GM19397 (cell line): ENCODE results near the gene KLHL17.

ENCODE experiments used
- ATAC-seq: cut with Tn5 transposase; IDR thresholded peaks from one replicate; pipeline ENCODE4 v1.9.1; 2021; ENCODE audit warnings: mild to moderate bottlenecking, moderate library complexity; ENCODE audit not compliant: unreplicated experiment

The KLHL17 gene

DNA sequence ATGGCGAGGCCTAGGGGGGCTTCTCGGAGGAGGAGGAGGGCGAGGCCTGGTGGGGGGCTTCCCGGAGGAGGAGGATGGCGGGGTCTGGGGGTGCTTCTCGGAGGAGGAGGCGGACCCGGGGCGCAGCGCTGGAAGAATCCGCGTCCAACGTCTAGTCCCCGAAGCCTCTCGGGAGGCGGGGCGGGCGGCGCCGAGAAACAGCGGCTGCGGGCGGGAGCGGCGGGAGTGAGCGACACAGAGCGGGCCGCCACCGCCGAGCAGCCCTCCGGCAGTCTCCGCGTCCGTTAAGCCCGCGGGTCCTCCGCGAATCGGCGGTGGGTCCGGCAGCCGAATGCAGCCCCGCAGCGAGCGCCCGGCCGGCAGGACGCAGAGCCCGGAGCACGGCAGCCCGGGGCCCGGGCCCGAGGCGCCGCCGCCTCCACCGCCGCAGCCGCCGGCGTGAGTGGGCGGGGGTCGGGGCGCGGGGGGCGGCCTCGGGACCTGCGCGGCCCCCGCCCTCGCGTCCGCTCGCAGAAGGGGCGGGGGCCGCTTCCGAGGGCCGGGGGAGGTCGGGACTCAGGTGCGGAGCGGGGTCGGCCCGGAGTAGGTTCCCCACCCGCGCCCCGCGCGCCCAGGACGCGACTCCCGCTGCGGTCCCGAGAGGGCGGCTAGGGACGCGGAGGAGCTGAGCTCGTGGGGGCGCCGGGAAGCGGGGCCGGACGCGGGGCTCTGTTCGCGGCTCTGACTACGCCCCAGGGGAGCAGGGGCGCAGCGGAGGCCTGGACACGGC, at the start of gene KLHL17:
Gene KLHL17 (plus strand): TSS at position 222 of the 769 bp plus-strand sequence. CDS start 110 bp downstream, at position 332.
- no peak for ATAC-seq

DNA sequence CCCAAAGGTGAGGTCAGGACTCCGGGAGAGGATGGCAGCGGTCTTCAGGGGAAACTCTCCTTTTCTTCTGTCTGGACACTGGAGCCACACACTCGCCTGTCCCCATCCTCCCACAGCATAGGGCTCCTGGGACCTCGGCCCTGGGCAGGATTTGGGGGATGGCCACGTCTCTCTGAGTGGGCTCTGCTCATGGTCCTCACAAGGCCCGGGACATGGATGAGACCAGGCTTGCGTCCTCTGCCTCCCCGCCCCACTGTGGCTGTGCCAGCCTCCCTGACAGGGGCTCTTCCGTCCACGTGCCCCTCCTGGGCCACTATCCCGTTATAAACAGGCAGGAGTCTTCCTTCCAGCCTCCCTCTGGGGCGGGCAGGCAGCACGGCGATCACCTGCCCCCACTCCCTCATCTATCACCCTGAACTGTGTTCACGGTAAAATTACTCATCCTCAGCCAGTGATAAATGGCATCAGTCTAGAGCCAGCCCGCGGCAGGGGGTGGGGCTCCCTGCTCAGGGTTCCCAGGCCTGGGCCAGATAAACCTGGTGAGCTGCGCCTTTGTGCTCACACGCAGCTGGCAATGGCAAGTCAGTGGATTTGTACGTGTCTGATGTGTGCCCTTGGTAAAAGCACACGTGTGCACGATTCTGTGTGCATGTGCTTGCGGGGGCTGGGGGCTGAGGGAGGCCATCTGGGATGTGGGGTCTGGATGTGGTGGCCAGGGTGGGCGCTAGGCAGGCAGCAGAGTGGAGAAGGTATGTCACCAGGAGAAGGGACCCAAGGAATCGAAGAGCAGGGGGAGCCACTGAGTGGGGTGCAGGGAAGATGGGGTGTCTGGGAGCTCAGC, 49.3 kb upstream of the KLHL17 start:
- ATAC-seq, result no peak

DNA sequence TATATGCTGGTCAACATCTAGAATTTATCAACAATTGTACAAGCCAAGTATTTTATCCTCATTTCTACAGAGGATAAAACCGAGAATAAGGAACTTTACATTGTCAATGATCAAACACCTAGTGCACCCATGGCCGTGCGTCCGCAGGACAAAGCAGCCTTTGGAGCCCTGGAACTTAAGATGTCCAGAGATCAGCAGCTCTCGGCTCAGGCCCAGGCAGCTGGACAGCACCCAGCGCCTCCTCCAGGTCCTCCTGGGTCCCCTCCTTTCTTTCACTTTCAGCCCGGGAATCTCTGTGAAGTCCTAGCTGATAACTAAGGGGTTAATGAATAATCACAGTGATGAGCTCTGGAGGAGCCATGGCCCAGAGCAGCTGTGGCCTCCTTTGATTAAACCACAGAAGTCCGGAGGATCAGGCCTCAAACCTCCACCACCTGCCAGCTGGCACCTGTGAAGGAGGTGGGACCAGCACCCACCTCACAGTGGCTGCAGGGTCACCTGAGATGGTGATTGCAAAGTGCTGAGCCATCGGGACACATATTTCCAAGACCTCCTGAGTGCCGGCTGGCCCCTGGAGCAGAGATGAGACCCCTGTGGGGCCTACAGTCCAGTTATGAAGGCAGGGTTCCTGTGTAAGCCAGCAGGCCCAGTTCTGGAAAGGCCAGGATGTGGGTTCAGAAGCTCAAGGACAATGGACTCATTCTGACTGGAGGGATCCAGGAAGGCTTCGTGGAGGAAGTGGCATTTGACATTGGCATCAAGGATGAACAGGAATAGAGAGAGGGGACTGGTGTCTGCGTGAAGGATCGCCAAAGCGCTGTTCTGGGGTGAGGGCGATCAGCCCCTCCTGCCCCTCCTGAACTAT, 48.3 kb upstream of the KLHL17 start:
- ATAC-seq, result no peak

DNA sequence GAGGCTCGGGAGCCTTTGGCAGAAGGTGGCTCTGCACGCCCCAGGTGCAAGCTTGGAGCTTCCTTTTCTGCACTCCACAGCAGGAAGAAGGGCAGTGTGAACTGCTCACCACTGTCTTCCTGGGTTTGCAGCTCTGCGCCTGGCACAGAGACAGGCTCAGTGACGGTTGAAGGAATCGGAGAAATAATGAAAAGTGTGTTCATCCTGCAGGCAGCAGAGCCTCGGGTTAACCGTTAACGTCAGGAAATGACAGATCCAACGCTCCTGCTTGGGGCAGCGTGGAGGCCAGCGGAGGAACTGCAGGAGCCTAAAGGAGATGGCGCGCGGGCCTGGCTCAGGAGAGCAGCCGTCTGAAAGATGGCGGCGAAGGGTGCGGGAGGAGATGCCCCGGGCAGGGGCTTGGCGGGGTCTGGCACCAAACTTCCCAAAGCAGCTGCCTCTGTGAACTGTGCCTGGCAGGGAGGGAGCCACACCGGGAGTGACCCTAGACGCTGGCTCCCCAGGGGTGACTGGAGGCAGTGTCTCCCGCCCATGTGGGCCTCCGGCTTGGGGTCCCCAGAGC, 47.6 kb upstream of the KLHL17 start:
- ATAC-seq, result no peak

DNA sequence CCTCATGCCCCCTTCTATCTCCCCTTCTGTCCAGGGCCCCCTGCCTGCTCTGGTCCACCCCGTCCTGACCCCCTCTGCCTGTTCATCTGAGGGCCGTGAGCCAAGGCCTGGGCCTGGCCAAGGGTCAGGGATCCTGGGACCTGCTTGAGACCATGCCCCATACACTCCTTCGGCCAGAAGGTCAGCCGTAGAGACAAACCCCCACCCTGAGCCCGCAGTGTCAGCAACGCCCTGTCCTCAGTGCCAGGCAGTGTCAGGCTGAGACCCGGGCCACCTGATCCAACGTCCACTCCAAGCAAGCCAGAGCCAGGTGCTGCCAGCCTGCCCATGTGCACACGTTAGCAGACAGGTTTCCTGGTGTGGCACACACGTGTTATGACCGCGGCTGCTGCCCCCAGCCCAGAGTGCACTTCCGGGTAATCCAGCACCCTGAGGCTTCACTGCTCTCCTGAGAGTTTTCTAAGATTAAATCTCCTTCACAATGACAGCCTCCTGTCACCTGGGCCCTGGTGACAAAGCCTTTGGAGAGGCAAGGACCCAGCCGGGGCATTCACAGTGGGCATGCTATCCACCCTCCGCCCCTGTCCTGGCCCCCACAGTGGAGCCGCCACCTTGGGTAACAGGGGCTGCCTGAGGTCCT, 46.8 kb upstream of the KLHL17 start:
- no peak for ATAC-seq

DNA sequence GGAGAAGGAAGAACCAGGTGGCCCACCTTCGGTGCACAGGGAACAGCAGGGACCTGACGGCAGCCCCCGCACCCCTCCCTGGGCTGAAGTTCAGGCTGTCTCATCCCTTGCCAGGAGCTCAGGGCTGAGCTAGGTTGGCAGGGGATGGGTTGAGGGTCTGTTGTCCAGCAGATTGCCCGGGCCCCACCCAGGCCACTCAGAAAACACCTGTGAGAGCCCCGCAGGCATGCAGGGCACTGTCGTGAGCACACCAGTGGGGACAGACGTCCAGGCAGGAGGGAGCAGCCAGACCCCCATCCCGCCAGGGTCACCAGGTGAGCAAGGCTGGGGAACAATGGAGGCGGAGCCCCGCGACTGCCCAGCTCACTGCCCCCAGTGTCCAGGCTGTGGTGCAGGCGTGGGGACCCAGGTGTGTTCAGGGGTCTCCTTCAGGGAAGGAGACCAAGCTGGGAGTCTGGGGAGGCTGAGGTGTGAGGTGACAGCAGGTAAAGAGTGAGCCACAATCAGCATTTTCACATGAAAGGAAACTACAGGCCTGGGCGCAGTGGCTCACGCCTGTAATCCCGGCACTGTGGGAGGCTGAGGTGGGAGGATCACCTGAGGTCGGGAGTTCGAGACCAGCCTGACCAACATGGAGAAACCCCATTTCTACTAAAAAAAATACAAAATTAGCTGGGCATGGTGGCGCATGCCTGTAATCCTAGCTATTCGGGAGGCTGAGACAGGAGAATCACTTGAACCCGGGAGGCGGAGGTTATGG, 46.1 kb upstream of the KLHL17 start:
- no peak for ATAC-seq

DNA sequence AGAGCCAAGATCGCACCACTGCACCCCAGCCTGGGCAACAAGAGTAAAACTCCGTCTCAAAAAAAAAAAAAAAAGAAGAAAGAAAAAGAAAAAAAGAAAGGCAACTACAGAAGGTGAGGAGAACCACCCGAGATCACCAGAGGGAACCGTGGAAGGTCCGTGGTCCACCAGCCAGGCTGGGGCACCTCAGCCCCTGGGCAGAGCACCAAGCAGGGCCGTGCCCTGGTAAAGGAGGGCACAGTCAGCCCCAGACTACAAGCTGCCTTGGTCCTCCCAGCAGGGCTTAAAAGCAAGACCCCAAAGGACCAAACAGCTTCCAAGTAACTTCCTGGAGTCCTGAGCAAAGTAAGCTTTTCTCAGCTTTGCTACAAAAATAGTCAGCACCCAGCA, 45.5 kb upstream of the KLHL17 start:
- ATAC-seq, result no peak

DNA sequence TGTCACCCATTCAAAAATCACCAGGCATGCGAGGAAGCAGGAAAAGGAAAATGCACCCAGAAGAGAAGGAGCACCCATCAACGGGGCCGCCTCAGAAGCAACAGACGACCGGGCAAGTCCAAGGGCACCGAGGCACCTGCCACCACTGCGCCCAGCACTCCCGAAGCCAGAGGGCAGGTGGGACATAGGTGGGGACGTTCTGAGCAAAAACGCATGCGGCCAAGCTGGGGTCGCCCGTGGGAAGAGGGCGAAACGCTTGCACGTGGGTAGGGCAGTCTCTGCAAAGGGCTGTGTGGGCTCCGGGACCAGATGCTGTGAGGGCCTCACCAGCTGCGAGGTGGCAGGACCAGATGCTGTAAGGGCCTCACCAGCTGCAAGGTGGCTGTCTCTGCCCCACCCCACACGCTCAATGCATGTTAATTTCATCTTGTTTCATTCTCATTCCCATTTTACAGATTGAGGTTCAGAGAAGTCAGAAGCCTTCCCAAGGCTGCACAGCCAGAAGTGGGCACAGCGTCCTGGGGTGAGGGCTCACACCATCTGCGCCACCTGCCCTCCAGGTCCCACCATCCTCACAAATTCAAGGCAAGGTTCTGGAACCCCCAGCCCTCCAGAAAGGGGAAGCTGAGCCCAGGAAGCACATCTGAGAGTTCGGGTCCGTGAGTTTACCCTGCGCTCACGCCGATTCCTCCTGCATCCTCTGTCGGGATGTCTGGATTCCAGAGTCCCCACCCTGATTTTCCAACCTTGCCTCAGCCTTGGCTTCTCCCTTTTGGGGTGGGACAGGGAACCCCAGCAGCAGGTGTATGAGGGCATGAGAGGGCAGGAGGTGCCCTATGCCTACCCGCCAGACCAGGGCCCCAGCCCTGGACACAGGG, 44.9 kb upstream of the KLHL17 start:
- no peak for ATAC-seq

DNA sequence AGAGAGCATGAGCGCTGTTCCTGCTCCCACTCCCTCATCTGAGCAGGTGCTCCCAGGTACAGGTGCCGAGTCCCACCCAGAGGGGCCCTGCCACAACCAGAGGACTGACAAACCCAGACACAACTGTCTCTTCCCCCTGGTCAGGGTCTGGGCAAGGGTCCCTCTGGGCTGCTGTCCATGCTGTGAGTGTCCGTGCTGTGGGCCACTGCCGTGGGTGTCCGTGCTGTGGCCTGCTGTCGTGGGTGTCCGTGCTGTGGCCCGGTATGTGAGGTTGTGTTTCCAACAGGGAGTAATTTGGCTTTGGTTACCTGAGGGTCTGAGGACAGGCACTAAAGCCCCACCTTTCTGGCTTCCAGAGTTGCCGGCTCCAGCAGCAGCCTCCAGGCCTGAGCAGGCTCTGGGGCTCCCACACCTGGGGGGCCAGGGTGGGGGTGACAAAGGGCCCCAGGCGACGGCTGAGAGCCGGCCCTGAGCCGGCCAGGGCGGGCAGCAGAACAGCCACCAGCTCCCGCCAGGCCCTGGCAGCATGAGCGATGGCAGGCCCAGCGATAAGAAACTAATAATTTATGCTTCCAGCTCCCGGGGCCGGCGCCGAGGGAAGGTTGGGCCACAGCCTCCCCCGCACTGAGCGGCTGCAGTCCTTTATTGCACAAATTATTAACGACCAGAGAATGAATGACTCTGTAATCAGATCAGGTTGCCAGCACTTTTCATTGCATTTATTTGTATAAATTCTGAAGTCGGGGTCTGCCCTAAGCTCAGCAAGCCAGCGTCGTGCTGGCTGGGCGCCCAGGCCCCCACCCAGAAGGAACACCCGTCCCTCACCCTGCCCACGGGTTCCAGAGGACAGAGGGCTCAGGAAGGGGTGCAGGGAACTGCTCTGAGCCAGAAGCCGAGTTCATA, 44.0 kb upstream of the KLHL17 start:
- ATAC-seq, result no peak

DNA sequence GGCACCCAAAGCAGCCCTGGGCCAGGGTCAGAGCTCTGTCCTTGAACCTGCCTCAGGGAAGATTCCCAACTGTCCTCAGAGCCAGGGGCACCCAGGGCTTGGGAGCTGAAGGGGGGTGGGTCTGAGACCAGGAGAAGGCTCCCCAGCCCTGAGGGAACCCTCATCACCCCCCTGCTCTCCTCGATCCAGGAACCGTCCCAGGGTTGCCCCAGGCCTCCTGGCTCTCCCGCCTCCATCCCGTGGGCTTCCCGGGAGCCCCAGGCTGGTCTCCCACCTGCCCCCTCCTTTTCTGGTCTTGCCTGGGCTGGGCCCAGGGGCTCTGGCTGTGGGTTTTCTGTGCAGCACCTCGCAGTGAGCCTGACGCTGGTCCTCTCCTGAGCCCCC, 43.3 kb upstream of the KLHL17 start:
- no peak for ATAC-seq

DNA sequence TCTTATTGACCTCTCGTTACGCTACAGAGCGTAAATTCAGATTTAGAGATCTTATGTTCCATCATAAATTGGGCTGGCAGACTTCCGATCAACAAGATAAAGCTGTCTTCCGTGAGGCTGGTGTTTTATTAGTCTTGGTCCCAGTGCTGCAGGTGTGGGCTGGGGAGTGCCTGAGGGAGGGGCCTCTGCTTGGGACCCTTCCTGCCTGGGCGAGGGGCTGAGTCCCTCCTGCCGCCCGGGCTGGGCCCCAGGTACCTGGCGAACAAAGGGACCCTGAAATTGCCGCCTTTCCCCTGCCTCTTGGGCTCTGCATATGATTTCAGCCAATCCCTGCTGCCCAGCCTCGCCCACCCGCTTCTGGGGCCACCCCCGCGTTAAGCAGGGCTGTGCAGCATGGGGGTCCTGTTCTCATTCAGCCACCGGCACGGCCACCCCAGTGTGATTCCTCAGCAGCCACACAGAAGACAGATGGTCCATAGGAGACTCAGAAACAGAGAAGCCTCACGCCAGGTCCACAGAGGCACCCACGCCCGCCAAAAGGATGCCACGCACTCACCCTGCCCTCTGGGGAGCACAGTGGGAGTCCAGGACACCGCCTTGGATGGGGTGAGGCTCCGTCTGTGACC, 42.8 kb upstream of the KLHL17 start:
- ATAC-seq, result no peak

DNA sequence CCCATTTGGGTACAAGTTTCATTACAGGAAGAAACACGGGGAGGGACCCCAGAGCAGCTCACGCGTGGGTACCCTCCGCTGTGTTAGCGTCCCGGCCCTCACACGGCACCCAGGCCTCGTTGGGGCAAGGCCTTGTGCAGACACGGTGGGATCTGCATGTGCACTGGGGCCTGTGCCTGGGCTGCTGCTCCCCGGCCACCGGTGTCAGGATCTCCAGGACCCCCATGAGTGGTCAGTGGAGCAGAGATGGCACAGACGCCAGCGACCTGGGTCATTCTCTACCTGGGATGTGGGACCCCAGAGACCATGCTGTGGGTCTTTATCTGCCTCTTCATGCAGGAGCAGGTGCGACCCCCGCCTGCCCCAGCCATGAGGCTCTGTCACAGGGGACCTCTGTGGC, 42.0 kb upstream of the KLHL17 start:
- no peak for ATAC-seq

DNA sequence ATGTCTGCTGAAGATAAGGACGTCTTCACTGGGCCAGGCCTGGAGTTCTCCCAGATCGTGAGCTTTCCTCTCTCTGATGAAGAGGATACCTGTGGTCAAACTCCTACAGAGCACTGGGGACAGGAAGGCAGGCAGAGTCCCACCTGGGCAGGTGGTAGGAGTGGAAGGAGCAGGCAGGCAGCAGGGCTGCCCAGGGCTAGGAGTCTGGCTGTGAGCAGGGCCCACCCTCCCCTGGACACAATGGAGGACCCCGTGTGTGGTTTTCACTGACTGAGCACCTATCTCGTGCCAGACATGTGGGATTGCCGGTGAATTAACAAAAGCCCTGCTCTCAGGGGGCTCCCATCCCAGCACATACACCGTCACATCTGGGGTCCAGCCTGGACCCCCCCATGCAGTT, 41.5 kb upstream of the KLHL17 start:
- no peak for ATAC-seq

DNA sequence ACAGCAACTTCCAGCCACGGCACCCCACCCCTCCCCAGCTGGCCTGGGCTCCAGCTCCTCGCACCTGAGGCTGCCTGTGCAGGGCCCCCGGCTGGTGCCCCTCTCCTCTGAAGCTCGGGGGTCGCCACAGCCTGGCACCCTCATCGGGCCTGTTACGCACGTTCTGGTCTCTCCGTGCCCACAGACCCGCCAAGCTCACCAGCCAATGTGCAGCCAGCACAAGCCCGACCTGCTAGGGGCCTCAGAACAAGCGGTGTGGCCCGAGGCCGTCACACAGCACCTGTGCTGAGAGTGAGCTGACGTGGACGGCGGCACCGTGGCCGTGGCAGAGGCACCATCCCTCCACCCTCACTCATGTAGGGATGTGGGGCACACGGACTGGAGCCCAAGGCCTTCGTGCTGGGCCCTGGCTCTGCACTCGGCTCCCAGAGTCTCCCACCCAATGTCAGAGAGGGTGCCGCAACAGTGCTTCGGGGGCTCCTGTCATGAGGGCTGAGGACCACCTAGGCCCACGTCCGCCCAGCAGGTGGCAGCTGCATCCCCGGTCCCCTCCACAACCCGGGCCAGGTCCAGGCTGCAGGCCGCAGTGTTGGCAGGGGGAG, 41.0 kb upstream of the KLHL17 start:
- ATAC-seq, result no peak

DNA sequence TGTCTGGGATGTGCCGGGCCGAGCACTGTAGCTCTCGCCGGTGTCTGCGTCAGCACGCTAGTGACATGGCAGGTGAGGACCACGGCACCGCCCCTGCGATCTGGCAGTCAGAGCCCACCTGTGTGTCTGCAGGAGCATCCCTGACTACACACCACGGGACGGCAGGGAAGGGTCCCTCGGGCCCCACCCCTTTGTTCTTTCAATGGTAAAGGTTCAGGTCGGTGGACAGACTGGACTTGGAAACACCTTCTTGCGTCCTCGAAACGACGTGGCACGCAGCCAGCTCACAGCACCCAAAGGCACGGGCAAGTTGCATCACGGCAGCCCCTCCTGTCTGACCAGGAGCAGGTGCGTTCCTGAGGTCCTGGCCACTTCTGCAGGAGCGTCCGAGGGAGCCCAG, 40.4 kb upstream of the KLHL17 start:
- ATAC-seq, result no peak

DNA sequence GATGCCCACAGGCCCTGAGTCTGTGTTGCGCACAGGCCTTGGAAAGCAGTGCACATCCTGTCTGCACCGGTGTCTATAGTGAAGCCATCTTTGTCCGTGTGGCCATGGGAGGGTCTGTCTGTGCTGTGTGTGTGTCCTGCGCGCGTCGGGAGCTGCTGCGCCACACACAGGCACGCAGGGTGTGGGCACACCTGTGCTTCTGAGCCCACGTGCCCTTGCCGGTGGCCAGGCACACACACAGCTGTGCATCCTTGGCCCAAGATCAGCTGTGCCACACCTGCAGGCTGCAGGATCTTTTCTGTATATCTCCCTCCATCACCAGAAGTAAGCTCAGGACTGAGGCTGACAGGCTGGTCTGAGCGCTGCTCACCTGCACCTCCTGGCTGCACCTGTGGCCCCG, 39.9 kb upstream of the KLHL17 start:
- no peak for ATAC-seq
